Measurements from ENCODE around the gene DPAGT1.

DPAGT1 gene

GRCh38 chr11:119048644-119049043 lies 53.0 kb downstream of the DPAGT1 start:
- H3K4me3 ChIP-seq (ENCODE audit: low read depth, low read length): no peak overlapping the region
- no peak for TF ChIP-seq CTCF (IDR thresholded peaks at IDR 0.05; ENCODE audit: borderline replicate concordance, insufficient read depth, low read depth, low read length)

- H3K4me3 ChIP-seq (ENCODE audit: low read depth, low read length): no peak overlapping the region
- TF ChIP-seq CTCF (IDR thresholded peaks at IDR 0.05; ENCODE audit: borderline replicate concordance, insufficient read depth, low read depth, low read length): no peak
These were observed 54.4 kb downstream of the DPAGT1 start for GRCh38 chr11:119047205-119047604.
